ENCODE data around the gene SLC38A3.

SLC38A3 gene

DNA sequence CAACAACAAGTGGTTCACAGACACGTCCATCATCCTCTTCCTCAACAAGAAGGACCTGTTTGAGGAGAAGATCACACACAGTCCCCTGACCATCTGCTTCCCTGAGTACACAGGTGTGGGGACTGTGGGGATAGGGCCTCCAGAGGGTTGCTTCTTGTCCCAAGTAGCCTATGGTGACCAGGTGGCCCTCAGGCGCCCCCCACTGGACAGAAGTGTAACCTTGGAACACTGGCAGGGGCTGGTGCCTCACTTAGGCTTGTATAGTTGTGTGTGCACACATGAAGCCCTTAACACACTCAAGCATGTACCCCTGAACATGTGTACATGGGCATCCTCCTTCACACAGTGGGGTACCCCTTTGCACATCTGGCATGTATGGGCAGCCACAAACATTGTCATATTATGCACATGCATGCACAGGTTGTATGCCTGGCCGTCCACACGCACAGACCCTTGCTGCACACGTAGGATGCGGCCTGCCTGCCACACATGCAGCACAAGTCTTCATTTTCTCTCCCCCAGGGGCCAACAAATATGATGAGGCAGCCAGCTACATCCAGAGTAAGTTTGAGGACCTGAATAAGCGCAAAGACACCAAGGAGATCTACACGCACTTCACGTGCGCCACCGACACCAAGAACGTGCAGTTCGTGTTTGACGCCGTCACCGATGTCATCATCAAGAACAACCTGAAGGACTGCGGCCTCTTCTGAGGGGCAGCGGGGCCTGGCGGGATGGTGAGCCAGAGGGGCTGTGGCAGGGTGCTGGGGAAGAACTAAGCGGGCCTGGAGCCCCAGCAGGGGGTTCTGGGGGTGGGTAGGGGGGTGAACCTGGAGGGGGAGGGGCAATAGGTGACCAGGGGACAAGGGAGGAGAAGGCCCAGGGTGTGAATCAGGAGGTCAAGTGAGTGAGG is 52.2 kb downstream of the SLC38A3 start:
- no peak overlapping the region for H3K4me3 ChIP-seq (replicated peaks; ENCODE audit: low read depth, low read length)
- TF ChIP-seq, protein P1, sequence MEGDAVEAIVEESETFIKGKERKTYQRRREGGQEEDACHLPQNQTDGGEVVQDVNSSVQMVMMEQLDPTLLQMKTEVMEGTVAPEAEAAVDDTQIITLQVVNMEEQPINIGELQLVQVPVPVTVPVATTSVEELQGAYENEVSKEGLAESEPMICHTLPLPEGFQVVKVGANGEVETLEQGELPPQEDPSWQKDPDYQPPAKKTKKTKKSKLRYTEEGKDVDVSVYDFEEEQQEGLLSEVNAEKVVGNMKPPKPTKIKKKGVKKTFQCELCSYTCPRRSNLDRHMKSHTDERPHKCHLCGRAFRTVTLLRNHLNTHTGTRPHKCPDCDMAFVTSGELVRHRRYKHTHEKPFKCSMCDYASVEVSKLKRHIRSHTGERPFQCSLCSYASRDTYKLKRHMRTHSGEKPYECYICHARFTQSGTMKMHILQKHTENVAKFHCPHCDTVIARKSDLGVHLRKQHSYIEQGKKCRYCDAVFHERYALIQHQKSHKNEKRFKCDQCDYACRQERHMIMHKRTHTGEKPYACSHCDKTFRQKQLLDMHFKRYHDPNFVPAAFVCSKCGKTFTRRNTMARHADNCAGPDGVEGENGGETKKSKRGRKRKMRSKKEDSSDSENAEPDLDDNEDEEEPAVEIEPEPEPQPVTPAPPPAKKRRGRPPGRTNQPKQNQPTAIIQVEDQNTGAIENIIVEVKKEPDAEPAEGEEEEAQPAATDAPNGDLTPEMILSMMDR (IDR thresholded peaks at IDR 0.05; ENCODE audit: low read length, missing control alignments), result peak; percentile 63
- peak; percentile 51 for DNase-seq (ENCODE audit: low read depth)

DNA sequence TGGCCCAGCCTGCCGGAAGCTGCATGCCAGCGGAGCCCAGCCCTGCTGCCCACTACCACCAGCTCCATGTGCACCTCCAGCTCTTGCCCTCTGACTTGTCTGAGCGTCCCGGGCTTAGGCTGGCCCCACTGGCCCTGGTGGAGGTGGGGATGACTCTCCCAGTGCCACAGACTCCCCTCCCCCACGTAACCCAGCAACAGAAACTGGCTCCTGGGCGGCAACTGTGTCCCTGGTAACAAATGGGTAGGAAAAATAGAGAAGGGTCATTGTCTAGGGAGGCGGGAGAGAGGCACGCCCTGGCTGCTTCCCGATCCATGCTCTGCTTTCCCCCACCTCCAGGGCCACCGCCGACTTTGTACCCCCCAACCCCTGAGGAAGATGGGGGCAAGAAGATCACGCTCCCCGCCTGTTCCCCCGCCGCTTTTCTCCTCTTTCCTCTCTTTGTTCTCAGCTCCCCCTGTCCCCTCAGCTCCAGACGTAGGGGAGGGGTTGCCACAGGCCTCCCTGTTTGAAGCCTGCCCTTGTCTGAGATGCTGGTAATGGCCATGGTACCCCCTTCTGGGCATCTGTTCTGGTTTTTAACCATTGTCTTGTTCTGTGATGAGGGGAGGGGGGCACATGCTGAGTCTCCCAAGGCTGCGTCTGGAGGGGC is 53.1 kb downstream of the SLC38A3 start:
- TF ChIP-seq, protein P1 (IDR thresholded peaks at IDR 0.05; ENCODE audit: low read length, missing control alignments), result no peak
- no peak for DNase-seq (ENCODE audit: low read depth)
- no peak overlapping the region for H3K4me3 ChIP-seq (replicated peaks; ENCODE audit: low read depth, low read length)

GRCh38 chr3:50258979-50259378 is 53.9 kb downstream of the SLC38A3 start:
- TF ChIP-seq, protein P1 (IDR thresholded peaks at IDR 0.05; ENCODE audit: low read length, missing control alignments), result no peak
- H3K4me3 ChIP-seq (replicated peaks; ENCODE audit: low read depth, low read length), result no peak overlapping the region
- no peak for DNase-seq (ENCODE audit: low read depth)

GRCh38 chr3:50259432-50260026 is 54.5 kb downstream of the SLC38A3 start:
- TF ChIP-seq, protein P1 (IDR thresholded peaks at IDR 0.05; ENCODE audit: low read length, missing control alignments), result no peak
- no peak overlapping the region for H3K4me3 ChIP-seq (replicated peaks; ENCODE audit: low read depth, low read length)
- DNase-seq (ENCODE audit: low read depth), result no peak

GRCh38 chr3:50260027-50260941 is 55.2 kb downstream of the SLC38A3 start:
- H3K4me3 ChIP-seq (replicated peaks; ENCODE audit: low read depth, low read length), result peak overlapping the region; percentile 55
- TF ChIP-seq, protein P1 (IDR thresholded peaks at IDR 0.05; ENCODE audit: low read length, missing control alignments), result peak; percentile 51
- peak; percentile 91 for DNase-seq (ENCODE audit: low read depth)

GRCh38 chr3:50260942-50261441 is 55.9 kb downstream of the SLC38A3 start:
- TF ChIP-seq, protein P1 (IDR thresholded peaks at IDR 0.05; ENCODE audit: low read length, missing control alignments), result no peak
- H3K4me3 ChIP-seq (replicated peaks; ENCODE audit: low read depth, low read length), result peak overlapping the region; percentile 55

More at GRCh38 chr3:50260942-50261441, 55.9 kb downstream of the SLC38A3 start:
- DNase-seq (ENCODE audit: low read depth), result no peak
